HFFc6 (cell line): Measurements from ENCODE around the gene TTC7B. TPM values are rescaled to one million over a fixed set of nuclear protein-coding genes. Genes with fewer than 3 reads are reported as not detected.

Experiments
- DNase-seq: peaks from one replicate; pipeline ENCODE4 v3.0.0-alpha.2; 2018
- H3K27ac Mint-ChIP-seq: 2 replicates; pipeline ENCODE4 v1.8.0; 2020; ENCODE audit warnings: mild to moderate bottlenecking, mixed read lengths
- H3K27me3 Mint-ChIP-seq: 2 replicates; pipeline ENCODE4 v1.8.0; 2021; ENCODE audit warnings: mild to moderate bottlenecking, moderate library complexity, mixed read lengths; ENCODE audit not compliant: insufficient read depth
- H3K36me3 Mint-ChIP-seq: 2 replicates; pipeline ENCODE4 v1.8.0; 2021; ENCODE audit warnings: low read depth, mixed read lengths
- H3K4me1 Mint-ChIP-seq: 2 replicates; pipeline ENCODE4 v1.8.0; 2020; ENCODE audit warnings: low read depth, mixed read lengths
- H3K4me3 Mint-ChIP-seq: 2 replicates; pipeline ENCODE4 v1.8.0; 2020; ENCODE audit warnings: mild to moderate bottlenecking, moderate library complexity, mixed read lengths
- H3K9me3 Mint-ChIP-seq: 2 replicates; pipeline ENCODE4 v1.8.0; 2020; ENCODE audit warnings: mild to moderate bottlenecking, mixed read lengths
- CTCF ChIP-seq: fragments of 200-600 bp; sonication (generic); IDR thresholded peaks from 2 replicates; pipeline ENCODE4 v1.5.0; 2021; ENCODE audit warnings: antibody characterized with exemption, mild to moderate bottlenecking
- total RNA-seq, 6 experiments: library from RNA; stranded (reverse); fragmentation: NEBNext Ultra II Directional; extraction: Animal tissue kit (Norgen Biotek cat#: 25700); gene quantifications; 2 replicates in 1 of 6; 3 replicates in 5 of 6; pipeline ENCODE4 v1.2.3, GENCODE V29; 2021

TTC7B gene
- total RNA-seq, 6 experiments from 2014 or later: 34.6 to 46.9 (median 40.9) TPM

- H3K4me3 Mint-ChIP-seq: no peak overlapping the region
- no peak for DNase-seq
- TF ChIP-seq CTCF: no peak
- H3K27me3 Mint-ChIP-seq: no peaks in the 10 kb centered on the region; the same call in 1 of the 2 replicates
- H3K4me1 Mint-ChIP-seq: peaks cover 11% of the 10 kb centered on the region
- no peak overlapping the region for H3K27ac Mint-ChIP-seq
- no peaks in the 10 kb centered on the region for H3K9me3 Mint-ChIP-seq
- 0 out of 2 replicates have a peak, but pooled peaks cover 6% of the 10 kb centered on the region for H3K36me3 Mint-ChIP-seq
These were observed 199.9 kb downstream of the TTC7B start for GRCh38 chr14:90616313-90616712.

GRCh38 chr14:90615517-90616060 lies 200.6 kb downstream of the TTC7B start:
- H3K36me3 Mint-ChIP-seq: 0 out of 2 replicates have a peak, but pooled peaks cover 1% of the 10 kb centered on the region
- H3K27ac Mint-ChIP-seq: no peak overlapping the region
- H3K27me3 Mint-ChIP-seq: no peaks in the 10 kb centered on the region; the same call in 1 of the 2 replicates
- H3K4me3 Mint-ChIP-seq: no peak overlapping the region
- H3K4me1 Mint-ChIP-seq: peaks cover 11% of the 10 kb centered on the region
- H3K9me3 Mint-ChIP-seq: no peaks in the 10 kb centered on the region
- DNase-seq: no peak
- no peak for TF ChIP-seq CTCF

GRCh38 chr14:90614696-90615516 lies 201.3 kb downstream of the TTC7B start:
- no peak for DNase-seq
- peaks cover 11% of the 10 kb centered on the region for H3K4me1 Mint-ChIP-seq
- no peaks in the 10 kb centered on the region for H3K9me3 Mint-ChIP-seq
- no peak overlapping the region for H3K4me3 Mint-ChIP-seq
- no peak overlapping the region for H3K27ac Mint-ChIP-seq
- H3K36me3 Mint-ChIP-seq: no peaks in the 10 kb centered on the region
- H3K27me3 Mint-ChIP-seq: no peaks in the 10 kb centered on the region; the same call in 1 of the 2 replicates
- TF ChIP-seq CTCF: no peak

- H3K9me3 Mint-ChIP-seq: no peaks in the 10 kb centered on the region
- no peak overlapping the region for H3K4me3 Mint-ChIP-seq
- DNase-seq: no peak
- no peaks in the 10 kb centered on the region for H3K36me3 Mint-ChIP-seq
- TF ChIP-seq CTCF: no peak
- no peaks in the 10 kb centered on the region; the same call in 1 of the 2 replicates for H3K27me3 Mint-ChIP-seq
- no peak overlapping the region for H3K27ac Mint-ChIP-seq
- H3K4me1 Mint-ChIP-seq: peaks cover 11% of the 10 kb centered on the region
These were observed 202.2 kb downstream of the TTC7B start for GRCh38 chr14:90613997-90614396.

- Mint-ChIP-seq H3K27me3 (no peaks in the 10 kb centered on the region; the same call in 1 of the 2 replicates), H3K27ac (no peak overlapping the region), H3K4me3 (no peak overlapping the region), H3K9me3 (no peaks in the 10 kb centered on the region), H3K4me1 (peaks cover 11% of the 10 kb centered on the region), H3K36me3 (no peaks in the 10 kb centered on the region)
- no peak for DNase-seq
- TF ChIP-seq CTCF: no peak
These were observed 202.8 kb downstream of the TTC7B start for GRCh38 chr14:90613453-90613852.
